ENCODE results near the gene PTPRD.

Gene PTPRD

DNA sequence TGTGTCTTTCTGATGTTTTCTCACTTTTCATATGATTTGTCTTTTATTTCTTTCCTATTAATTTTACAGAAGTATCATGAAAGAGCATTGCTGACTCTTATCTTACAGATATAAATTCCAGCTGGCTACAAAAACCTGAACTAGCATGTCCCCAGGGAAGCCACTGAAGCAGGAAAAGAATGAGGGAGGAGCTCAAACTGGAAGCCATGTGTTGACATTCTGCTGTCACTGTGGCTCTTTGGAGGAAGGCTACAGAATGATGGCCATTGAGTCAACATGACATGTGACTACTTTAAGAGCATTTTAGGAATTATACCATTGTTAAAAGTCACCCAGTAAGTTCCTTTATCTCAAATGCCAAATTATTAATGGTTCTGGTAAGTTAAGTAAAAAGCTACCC, 2174.9 kb downstream of the PTPRD start:
- DNase-seq: no peak

GRCh38 chr9:8437259-8437658, 2175.5 kb downstream of the PTPRD start:
- DNase-seq: no peak

DNA sequence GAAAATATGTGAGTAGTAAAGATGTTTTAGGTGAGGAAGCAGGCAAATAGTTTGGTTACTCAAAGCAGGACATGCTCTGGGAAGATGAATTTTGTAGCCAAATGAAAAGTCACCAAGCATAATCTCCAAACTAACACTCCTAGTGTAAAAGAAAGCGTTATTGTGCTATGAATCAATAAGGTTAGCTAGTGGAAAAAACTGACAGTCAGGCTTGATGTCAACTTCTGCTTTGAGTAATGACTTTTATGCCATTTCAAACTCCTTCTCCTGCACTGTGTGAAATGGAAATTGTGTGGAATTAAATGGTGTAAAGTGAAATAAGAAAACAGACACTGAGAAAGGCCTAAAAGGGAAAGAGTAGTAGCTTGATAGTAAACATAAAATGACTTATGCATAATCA, 2176.0 kb downstream of the PTPRD start:
- DNase-seq: no peak

- DNase-seq: no peak
Measured at GRCh38 chr9:8434621-8435020, 2178.2 kb downstream of the PTPRD start.

GRCh38 chr9:8432224-8432623, 2180.6 kb downstream of the PTPRD start:
- DNase-seq: no peak

DNA sequence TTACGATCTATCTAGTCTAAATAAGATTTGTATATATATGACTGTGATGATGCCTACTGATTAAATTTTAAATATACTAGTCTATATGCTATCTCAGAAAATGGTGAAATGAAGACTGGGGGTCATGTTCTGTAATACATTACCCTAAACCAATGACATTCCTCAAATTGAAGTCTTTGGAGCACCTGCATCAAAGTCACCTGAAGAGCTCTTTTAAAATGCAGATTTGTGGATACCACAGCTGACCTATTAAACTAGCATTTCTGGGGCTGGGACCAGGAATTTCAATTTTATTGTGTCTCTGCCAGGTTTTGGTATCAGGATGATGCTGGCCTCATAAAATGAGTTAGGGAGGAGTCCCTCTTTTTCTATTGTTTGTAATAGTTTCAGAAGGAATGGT, 2181.3 kb downstream of the PTPRD start:
- DNase-seq: no peak

- no peak for DNase-seq
Measured at GRCh38 chr9:8430945-8431344, 2181.9 kb downstream of the PTPRD start.

GRCh38 chr9:8429768-8430167, 2183.0 kb downstream of the PTPRD start:
- no peak for DNase-seq

- DNase-seq: no peak
Measured at GRCh38 chr9:8429157-8429556, 2183.6 kb downstream of the PTPRD start.

DNA sequence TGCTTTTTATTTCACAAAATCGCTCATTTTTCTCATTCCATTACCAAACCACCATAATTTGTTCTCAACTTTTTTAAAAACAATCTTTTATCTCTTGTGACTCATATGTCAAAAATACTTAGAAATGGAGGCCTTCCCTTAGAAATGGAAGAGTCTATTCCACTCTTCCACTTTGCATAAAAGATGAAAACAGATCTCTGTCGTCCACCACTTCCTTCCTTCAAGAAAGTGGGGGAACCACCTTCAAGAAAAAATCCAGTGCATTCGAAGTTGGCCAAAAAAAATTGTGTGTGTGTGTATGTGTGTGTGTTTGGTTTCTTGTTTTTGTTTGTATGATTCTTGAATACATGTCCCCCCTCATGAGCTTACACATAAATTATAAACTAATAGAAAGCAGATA, 2184.4 kb downstream of the PTPRD start:
- DNase-seq: no peak

GRCh38 chr9:8424786-8425410, 2187.9 kb downstream of the PTPRD start:
- no peak for DNase-seq

DNA sequence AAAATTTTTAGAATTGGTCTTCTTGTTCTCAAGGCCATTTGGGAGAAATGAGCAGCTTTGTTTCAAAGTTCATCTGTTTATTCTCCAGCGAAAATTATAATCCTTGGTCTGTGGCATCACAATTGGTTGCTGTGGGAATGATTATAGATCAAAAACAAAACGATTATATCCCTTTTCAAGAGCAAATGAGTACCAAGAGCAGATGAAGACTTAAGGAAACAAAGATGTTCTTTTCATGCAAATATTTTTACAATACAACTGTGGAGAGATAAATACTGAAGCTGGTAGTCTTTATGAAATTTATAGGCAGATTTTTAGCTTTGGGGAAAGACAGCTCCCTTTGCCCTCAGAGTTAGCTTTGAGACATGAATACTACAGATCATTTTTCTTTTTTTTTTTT, 2192.4 kb downstream of the PTPRD start:
- no peak for DNase-seq

GRCh38 chr9:8419596-8420275, 2193.1 kb downstream of the PTPRD start:
- no peak for DNase-seq

- no peak for DNase-seq
Measured at GRCh38 chr9:8417341-8417740, 2195.5 kb downstream of the PTPRD start.

DNA sequence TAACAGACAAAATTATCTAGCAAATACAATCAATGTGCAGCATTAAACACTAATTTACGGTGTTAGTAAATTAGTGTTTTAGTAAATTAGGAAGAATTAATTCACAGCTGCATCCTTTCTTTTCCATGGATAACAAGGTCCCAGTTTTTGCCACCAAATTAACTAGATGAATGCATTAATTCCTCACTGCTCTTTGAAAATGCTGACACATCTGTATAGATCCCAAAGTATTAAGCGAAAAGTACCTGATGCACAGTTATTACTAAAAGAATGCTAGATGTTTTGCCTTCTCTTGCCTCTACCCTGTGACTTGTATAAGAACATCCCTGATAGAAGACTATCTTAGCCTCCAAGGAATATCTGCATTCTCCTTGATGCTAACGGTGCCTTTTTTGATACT, 2200.5 kb downstream of the PTPRD start:
- DNase-seq: no peak

GRCh38 chr9:8408575-8409190, 2204.1 kb downstream of the PTPRD start:
- no peak for DNase-seq

DNA sequence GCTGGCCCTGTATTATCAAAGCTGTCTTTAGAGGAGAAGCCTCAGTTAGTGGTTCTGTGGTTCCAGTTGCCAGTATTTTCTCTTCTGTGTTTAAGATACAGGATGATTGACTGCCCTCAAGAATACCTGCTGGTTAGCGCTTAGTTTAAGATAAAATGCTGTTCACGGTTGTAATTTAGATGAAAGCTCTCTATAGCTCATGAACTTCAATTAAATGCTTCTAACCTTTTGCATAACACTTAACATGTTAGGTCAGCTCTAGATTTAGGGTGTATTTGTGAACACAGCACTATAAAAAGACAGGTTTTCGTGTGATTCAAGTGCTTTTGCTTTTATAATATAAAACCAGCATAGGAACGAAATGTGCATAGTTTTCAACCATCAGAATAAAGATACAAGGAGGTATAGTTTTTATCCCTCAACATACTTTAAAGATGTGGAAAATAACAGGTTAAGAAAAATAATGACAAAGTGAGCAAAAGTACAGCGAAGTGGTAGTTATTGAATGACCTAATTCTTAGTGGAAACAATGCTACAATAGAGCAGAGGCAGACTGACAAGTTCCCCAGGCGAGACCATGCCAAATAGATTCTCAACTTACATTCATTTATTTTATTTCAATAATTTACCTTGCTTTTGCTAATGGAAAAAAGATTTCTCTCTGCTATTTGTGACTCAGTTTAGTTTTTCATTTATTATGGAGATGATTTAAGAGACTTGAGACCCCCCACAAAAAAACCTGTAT, 2210.7 kb downstream of the PTPRD start:
- DNase-seq: no peak

- DNase-seq: no peak
Measured at GRCh38 chr9:8400378-8400777, 2212.4 kb downstream of the PTPRD start.

DNA sequence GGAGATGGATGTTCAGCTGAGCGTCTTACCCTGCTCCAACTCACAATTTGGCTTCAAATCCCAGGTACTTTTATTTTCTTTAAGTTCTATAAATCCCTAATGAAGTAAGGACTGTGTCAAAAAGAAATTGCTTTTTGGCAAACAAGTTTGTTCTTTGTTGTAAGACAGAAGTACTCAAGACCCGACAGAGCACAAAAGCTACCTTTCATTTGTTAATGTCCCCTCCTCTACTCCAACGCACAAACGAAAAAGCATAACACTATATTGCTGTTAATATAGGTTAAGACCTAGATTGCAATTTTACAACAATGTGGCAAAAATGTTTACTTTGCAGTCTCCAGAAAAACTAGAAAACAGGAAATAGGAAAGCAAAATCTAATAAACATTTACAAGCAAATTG, 2217.8 kb downstream of the PTPRD start:
- DNase-seq: no peak

DNA sequence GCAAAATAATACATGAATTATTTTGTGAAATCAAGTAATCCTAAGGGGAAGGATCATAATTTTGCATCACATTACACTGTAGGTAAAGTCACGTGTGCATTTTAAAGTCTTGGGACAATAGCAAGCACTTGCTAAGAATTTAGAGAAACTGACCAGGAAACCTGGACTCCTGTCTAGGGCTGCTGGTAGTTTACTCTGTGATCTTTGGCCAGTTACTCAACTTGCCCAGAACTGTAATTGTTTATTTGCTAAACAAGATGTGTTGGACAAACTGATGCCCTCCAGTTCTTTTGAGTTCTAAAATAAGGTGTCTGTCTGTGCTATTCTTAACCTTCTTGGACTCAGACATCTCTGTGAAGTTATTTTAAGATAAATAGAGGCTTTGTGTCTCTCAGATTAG, 2218.5 kb downstream of the PTPRD start:
- DNase-seq: no peak

GRCh38 chr9:8392866-8393265, 2219.9 kb downstream of the PTPRD start:
- DNase-seq: no peak

GRCh38 chr9:8391566-8391965, 2221.2 kb downstream of the PTPRD start:
- DNase-seq: no peak

- DNase-seq: no peak
Measured at GRCh38 chr9:8391132-8391531, 2221.7 kb downstream of the PTPRD start.

DNA sequence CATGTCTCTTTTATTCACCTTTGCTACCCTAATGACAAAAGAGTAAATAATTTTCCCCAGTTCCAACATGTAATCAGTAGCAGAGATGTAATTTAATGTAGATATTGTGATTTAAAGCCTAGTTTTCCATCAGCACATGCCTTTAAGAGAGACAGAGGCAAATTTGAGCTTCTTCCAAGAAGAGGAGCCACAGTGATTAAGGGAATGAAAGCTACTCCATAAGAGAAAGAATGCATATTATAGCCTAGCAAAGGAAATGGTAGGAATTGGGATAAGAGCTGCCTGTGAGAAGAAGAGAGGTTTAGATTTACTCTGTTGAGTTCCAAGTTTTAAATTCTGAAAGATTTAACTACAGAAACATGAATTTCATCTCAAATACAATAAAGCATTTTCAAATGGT, 2222.2 kb downstream of the PTPRD start:
- no peak for DNase-seq

Data from NCI-H510A (cell line).